ENCODE results near the gene TMEM35A.
A peak's percentile ranks its signal among the peaks of the same experiment; 100 is the strongest.

DNA sequence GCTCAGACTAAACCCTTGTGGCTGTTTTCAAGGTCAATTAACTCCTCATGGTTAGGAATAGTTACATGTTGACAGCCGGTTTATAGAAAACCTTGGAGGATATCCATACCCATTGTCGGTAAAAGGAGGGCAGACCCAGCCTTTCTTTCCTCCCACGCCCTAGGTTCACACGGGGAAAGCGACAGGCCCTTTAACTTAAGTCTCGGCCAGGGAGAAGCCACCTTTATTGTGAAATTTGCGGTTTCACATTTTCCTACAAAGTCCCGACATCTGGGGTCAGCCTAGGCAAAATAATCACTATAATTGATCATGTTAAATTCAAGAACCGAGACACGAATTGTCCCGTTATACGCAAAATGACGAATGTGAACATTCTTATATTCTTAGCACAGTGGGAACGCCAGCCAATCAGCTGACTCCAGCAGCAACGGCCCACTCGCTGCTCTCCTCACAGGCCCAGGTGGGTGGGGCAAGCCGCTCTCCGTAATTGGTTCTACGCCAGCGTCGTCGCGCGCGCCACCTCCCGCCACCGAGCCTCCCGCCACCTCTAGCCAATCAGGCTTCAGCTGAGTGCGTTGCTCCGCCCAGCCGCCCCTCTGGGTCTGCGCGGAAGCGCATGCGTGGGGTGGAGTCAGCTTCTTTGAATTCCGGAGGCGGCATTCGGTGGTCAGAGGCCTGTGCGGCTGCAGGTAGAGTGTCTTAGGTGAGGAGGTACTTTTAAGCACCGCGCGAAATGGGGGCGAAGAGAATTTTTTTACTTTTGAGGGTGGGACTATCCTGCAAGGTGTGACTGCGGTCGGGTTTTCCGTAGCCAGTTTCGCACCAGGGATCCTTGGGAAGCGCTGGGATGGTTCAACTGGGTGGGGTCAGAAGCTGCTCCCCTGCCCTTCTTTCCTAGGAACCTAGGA lies 19.1 kb downstream of the TMEM35A start, which contains the start of gene CENPI:
- TF ChIP-seq TAF1 (IDR thresholded peaks at IDR 0.05; ENCODE audit: borderline replicate concordance, insufficient read depth, low read length) (peak; percentile 62; the same call in 1 of the 2 replicates), POLR2AphosphoS5 (IDR thresholded peaks at IDR 0.05; ENCODE audit: low read depth, low read length) (peak; percentile 77), FOXP2 (optimal IDR thresholded peaks at IDR 0.05; ENCODE audit: borderline replicate concordance, extremely low read depth, extremely low read length, insufficient read depth) (peak; percentile 58)

Data from PFSK-1 (cell line).